LoVo (cell line): ENCODE data around the gene ADCY1.

Experiments used
- DNase-seq: peaks from one replicate; pipeline ENCODE4 v3.0.0-alpha.2; 2016; ENCODE audit warnings: low spot score

Gene ADCY1

GRCh38 chr7:45653209-45653907 lies 79.2 kb downstream of the ADCY1 start:
- DNase-seq = no peak

- no peak for DNase-seq
These were observed 80.2 kb downstream of the ADCY1 start for GRCh38 chr7:45654341-45654740.

- DNase-seq = no peak
These were observed 81.4 kb downstream of the ADCY1 start for GRCh38 chr7:45655539-45655938.

- no peak for DNase-seq
These were observed 82.3 kb downstream of the ADCY1 start for GRCh38 chr7:45656431-45656830.

- DNase-seq = no peak
These were observed 83.1 kb downstream of the ADCY1 start for GRCh38 chr7:45657136-45657889.

- no peak for DNase-seq
These were observed 83.9 kb downstream of the ADCY1 start for GRCh38 chr7:45657890-45658715.

GRCh38 chr7:45658716-45659495 lies 84.7 kb downstream of the ADCY1 start:
- DNase-seq = no peak

- DNase-seq = no peak
These were observed 85.5 kb downstream of the ADCY1 start for GRCh38 chr7:45659496-45660139.

- no peak for DNase-seq
These were observed 86.2 kb downstream of the ADCY1 start for GRCh38 chr7:45660201-45660900.

GRCh38 chr7:45660901-45661211 lies 86.7 kb downstream of the ADCY1 start:
- no peak for DNase-seq

GRCh38 chr7:45661302-45661995 lies 87.3 kb downstream of the ADCY1 start:
- DNase-seq = no peak

GRCh38 chr7:45662018-45662417 lies 87.8 kb downstream of the ADCY1 start:
- no peak for DNase-seq

GRCh38 chr7:45662540-45663166 lies 88.5 kb downstream of the ADCY1 start:
- DNase-seq = no peak

- DNase-seq = no peak
These were observed 89.2 kb downstream of the ADCY1 start for GRCh38 chr7:45663167-45663921.

- no peak for DNase-seq
These were observed 89.9 kb downstream of the ADCY1 start for GRCh38 chr7:45663965-45664633.

- no peak for DNase-seq
These were observed 91.0 kb downstream of the ADCY1 start for GRCh38 chr7:45665172-45665571.

- no peak for DNase-seq
These were observed 96.1 kb downstream of the ADCY1 start for GRCh38 chr7:45670227-45670626.

- DNase-seq = no peak
These were observed 96.5 kb downstream of the ADCY1 start for GRCh38 chr7:45670717-45671116.
